Measurements from ENCODE around the gene CRYGB.

CRYGB gene

GRCh38 chr2:208172125-208172524, 26.2 kb upstream of the CRYGB start:
- TF ChIP-seq MAX (IDR thresholded peaks at IDR 0.05) (no peak), CEBPB (IDR thresholded peaks at IDR 0.05) (no peak), EP300 (IDR thresholded peaks at IDR 0.05; ENCODE audit: borderline replicate concordance) (no peak)

- TF ChIP-seq TAF1 (IDR thresholded peaks at IDR 0.05; ENCODE audit: low read depth) (no peak), RAD21 (IDR thresholded peaks at IDR 0.05; ENCODE audit: low read depth) (no peak), YY1 (IDR thresholded peaks at IDR 0.05; ENCODE audit: low read depth) (no peak), NFIC (IDR thresholded peaks at IDR 0.05) (no peak), EGR1 (IDR thresholded peaks at IDR 0.05) (no peak), CREB1 (IDR thresholded peaks at IDR 0.05; ENCODE audit: low read depth) (no peak)
Measured at GRCh38 chr2:208164951-208165755, 19.2 kb upstream of the CRYGB start.

GRCh38 chr2:208163489-208163888, 17.5 kb upstream of the CRYGB start, which contains the start of gene CRYGA:
Gene CRYGA, minus strand, starts transcription at chr2:208163589. Its CDS starts 33 bp downstream, at chr2:208163556.
- TF ChIP-seq RAD21 (IDR thresholded peaks at IDR 0.05; ENCODE audit: low read depth) (no peak), YY1 (IDR thresholded peaks at IDR 0.05; ENCODE audit: low read depth) (no peak), ZBTB7A (IDR thresholded peaks at IDR 0.05; ENCODE audit: low read depth) (no peak), TCF12 (IDR thresholded peaks at IDR 0.05; ENCODE audit: low read depth) (no peak), CEBPB (IDR thresholded peaks at IDR 0.05) (no peak), REST (IDR thresholded peaks at IDR 0.05; ENCODE audit: low read depth) (no peak), TEAD4 (IDR thresholded peaks at IDR 0.05) (no peak), USF1 (IDR thresholded peaks at IDR 0.05) (no peak), EP300 (IDR thresholded peaks at IDR 0.05; ENCODE audit: borderline replicate concordance) (no peak), CREB1 (IDR thresholded peaks at IDR 0.05; ENCODE audit: low read depth) (no peak), MAX (IDR thresholded peaks at IDR 0.05) (no peak), NFIC (IDR thresholded peaks at IDR 0.05) (no peak), TAF1 (IDR thresholded peaks at IDR 0.05; ENCODE audit: low read depth) (no peak), EGR1 (IDR thresholded peaks at IDR 0.05) (no peak), FOXM1 (IDR thresholded peaks at IDR 0.05; ENCODE audit: borderline replicate concordance, low read depth) (no peak)

- TF ChIP-seq EGR1 (IDR thresholded peaks at IDR 0.05) (no peak), CEBPB (IDR thresholded peaks at IDR 0.05) (no peak), EP300 (IDR thresholded peaks at IDR 0.05; ENCODE audit: borderline replicate concordance) (no peak), TAF1 (IDR thresholded peaks at IDR 0.05; ENCODE audit: low read depth) (no peak), ZBTB7A (IDR thresholded peaks at IDR 0.05; ENCODE audit: low read depth) (no peak), REST (IDR thresholded peaks at IDR 0.05; ENCODE audit: low read depth) (no peak), TCF12 (IDR thresholded peaks at IDR 0.05; ENCODE audit: low read depth) (no peak), NFIC (IDR thresholded peaks at IDR 0.05) (no peak), TEAD4 (IDR thresholded peaks at IDR 0.05) (no peak), USF1 (IDR thresholded peaks at IDR 0.05) (no peak), CREB1 (IDR thresholded peaks at IDR 0.05; ENCODE audit: low read depth) (no peak), YY1 (IDR thresholded peaks at IDR 0.05; ENCODE audit: low read depth) (no peak), MAX (IDR thresholded peaks at IDR 0.05) (no peak), RAD21 (IDR thresholded peaks at IDR 0.05; ENCODE audit: low read depth) (no peak), FOXM1 (IDR thresholded peaks at IDR 0.05; ENCODE audit: borderline replicate concordance, low read depth) (no peak)
Measured at GRCh38 chr2:208156439-208156838, 10.5 kb upstream of the CRYGB start.

GRCh38 chr2:208153156-208153555, 7.2 kb upstream of the CRYGB start:
- TF ChIP-seq EGR1 (IDR thresholded peaks at IDR 0.05), result no peak
- TF ChIP-seq YY1 (IDR thresholded peaks at IDR 0.05; ENCODE audit: low read depth), result no peak
- no peak for TF ChIP-seq MAX (IDR thresholded peaks at IDR 0.05)
- TF ChIP-seq EP300 (IDR thresholded peaks at IDR 0.05; ENCODE audit: borderline replicate concordance), result no peak
- no peak for TF ChIP-seq ZBTB7A (IDR thresholded peaks at IDR 0.05; ENCODE audit: low read depth)
- TF ChIP-seq TCF12 (IDR thresholded peaks at IDR 0.05; ENCODE audit: low read depth), result no peak
- no peak for TF ChIP-seq USF1 (IDR thresholded peaks at IDR 0.05)
- TF ChIP-seq FOXM1 (IDR thresholded peaks at IDR 0.05; ENCODE audit: borderline replicate concordance, low read depth), result no peak
- TF ChIP-seq CEBPB (IDR thresholded peaks at IDR 0.05), result no peak
- TF ChIP-seq NFIC (IDR thresholded peaks at IDR 0.05), result no peak
- no peak for TF ChIP-seq TEAD4 (IDR thresholded peaks at IDR 0.05)
- no peak for TF ChIP-seq REST (IDR thresholded peaks at IDR 0.05; ENCODE audit: low read depth)
- TF ChIP-seq RAD21 (IDR thresholded peaks at IDR 0.05; ENCODE audit: low read depth), result no peak
- TF ChIP-seq CREB1 (IDR thresholded peaks at IDR 0.05; ENCODE audit: low read depth), result no peak
- no peak for TF ChIP-seq TAF1 (IDR thresholded peaks at IDR 0.05; ENCODE audit: low read depth)

Measured in Ishikawa (cell line).